Measurements from ENCODE around the gene AFF1. TPM values are rescaled to one million over a fixed set of nuclear protein-coding genes. Genes with fewer than 3 reads are reported as not detected.
"Not testable (repeated sequence)": the region's sequence is repeated elsewhere in the genome, so short reads cannot be mapped to it uniquely, and the experiment has no call there.

The AFF1 gene
- total RNA-seq, 4 donors from 2014 or later: 105 to 152 (median 111) TPM

DNA sequence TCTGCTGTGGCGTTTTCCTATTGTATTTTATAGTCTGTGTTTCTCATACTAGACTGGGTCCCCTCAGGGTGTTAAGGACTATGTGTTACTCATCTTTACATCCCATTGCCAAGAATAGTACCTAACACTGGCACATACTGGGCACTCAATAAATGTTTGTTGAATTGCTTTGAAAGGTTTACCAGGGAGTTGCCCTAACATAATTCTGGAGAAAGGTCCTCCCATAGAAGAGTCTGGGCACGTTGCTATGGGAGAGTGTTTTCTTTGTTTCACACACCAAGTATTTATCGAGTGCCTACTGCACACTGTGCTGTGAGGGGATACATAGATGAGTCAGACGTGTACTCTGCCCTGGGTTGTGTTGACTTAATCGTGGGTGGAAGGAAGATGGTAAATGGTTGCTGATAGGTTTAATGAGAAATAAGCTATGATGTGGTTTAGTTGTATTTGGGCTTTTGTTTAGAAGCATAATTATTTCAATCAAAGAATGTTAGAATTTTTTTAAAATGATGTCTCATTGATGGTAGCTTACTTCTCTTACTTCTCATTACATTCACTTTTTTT is 42.9 kb downstream of the AFF1 start:
- no peak overlapping the region for H3K27ac ChIP-seq
- peaks cover 0 to 14% (median 0%) of the 10 kb centered on the region in 4 donors for H3K4me1 ChIP-seq
- no peaks in the 10 kb centered on the region for H3K27me3 ChIP-seq
- no peaks in the 10 kb centered on the region for H3K9me3 ChIP-seq
- TF ChIP-seq, protein P1, sequence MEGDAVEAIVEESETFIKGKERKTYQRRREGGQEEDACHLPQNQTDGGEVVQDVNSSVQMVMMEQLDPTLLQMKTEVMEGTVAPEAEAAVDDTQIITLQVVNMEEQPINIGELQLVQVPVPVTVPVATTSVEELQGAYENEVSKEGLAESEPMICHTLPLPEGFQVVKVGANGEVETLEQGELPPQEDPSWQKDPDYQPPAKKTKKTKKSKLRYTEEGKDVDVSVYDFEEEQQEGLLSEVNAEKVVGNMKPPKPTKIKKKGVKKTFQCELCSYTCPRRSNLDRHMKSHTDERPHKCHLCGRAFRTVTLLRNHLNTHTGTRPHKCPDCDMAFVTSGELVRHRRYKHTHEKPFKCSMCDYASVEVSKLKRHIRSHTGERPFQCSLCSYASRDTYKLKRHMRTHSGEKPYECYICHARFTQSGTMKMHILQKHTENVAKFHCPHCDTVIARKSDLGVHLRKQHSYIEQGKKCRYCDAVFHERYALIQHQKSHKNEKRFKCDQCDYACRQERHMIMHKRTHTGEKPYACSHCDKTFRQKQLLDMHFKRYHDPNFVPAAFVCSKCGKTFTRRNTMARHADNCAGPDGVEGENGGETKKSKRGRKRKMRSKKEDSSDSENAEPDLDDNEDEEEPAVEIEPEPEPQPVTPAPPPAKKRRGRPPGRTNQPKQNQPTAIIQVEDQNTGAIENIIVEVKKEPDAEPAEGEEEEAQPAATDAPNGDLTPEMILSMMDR (IDR thresholded peaks at IDR 0.05): no peak
- TF ChIP-seq POLR2A (IDR thresholded peaks at IDR 0.05) (no peak), EP300 (IDR thresholded peaks at IDR 0.05) (no peak)
- no peak for DNase-seq (ENCODE audit: low spot score in 2 of 2)
- 53 to 61% methylated on average over 5 of the region's 5 CpGs for WGBS, 2 donors
- no peaks in the 10 kb centered on the region for H3K36me3 ChIP-seq
- no peak overlapping the region for H3K4me3 ChIP-seq

DNA sequence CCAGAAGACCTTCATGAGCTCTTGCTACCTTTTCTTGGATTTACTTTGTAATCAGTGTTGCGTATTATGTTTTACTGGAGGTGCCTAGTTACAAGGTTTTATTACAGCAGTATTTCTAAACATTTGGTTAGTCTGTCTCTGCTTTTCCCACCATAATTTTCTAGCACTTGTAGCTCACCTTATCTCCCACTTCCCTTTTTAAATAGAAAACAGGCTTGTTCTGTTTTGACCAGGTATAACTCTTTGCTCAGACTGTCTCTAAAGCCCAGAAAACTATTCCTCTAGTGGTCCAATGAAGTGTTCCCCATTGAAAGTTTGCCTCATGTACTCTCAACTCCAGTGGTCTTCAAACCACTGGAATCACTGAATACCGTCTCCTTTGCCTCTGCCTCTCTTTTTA is 43.9 kb downstream of the AFF1 start:
- TF ChIP-seq, protein P1 (IDR thresholded peaks at IDR 0.05): no peak
- DNase-seq (ENCODE audit: low spot score in 2 of 2): no peak
- Histone ChIP-seq H3K27ac (no peak overlapping the region), H3K9me3 (no peaks in the 10 kb centered on the region), H3K27me3 (no peaks in the 10 kb centered on the region), H3K4me3 (no peak overlapping the region), H3K36me3 (no peaks in the 10 kb centered on the region), H3K4me1 (peaks cover 0 to 4% (median 0%) of the 10 kb centered on the region in 4 donors)
- 45 to 51% methylated on average over 2 of the region's 2 CpGs for WGBS, 2 donors

DNA sequence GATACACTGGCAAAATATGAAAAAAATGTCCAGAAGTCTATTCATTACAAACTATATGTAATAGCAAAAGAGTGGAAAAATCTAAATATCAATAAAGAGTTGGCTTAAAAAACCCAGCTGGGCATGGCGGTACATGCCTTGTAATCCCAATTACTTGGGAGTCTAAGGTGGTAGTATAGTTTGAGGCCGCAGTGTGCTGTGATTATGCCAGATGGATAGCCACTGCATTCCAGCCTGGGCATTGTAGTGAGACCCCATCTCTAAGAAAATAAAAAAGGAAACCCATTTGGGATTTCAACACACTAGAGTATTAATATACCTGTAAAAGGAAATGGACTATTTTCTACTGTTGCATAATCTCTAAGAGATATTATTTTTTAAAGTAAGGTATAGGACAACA is 45.4 kb downstream of the AFF1 start:
- TF ChIP-seq EP300 (IDR thresholded peaks at IDR 0.05): no peak
- TF ChIP-seq, protein P1 (IDR thresholded peaks at IDR 0.05): no peak
- TF ChIP-seq POLR2A (IDR thresholded peaks at IDR 0.05): no peak
- Histone ChIP-seq H3K27ac (no peak overlapping the region), H3K36me3 (no peaks in the 10 kb centered on the region), H3K27me3 (no peaks in the 10 kb centered on the region), H3K4me1 (no peaks in the 10 kb centered on the region), H3K4me3 (no peak overlapping the region), H3K9me3 (no peaks in the 10 kb centered on the region)
- 95 to 99% methylated on average over 2 of the region's 2 CpGs for WGBS, 2 donors
- no peak for DNase-seq (ENCODE audit: low spot score in 2 of 2)

DNA sequence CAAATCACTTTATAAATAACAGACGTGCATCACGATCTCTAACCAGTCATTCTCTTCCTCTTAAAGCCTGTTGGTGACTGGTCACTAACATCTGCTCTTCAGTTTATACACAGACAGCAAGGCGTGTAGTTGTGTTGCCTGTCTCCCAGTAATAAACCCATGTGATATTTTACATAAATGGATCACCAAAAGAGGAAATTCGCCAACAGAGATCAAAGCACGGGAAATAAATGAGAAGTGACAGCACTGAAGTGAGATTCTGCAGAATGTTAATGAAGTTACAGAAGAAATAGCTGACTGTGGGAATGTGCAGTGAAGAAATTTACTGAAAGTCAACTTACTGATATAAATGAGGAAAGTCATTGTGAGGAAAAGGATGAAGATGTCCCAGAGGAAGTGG is 47.0 kb downstream of the AFF1 start:
- Histone ChIP-seq H3K9me3 (no peaks in the 10 kb centered on the region), H3K4me1 (no peaks in the 10 kb centered on the region), H3K36me3 (no peaks in the 10 kb centered on the region), H3K27me3 (no peaks in the 10 kb centered on the region), H3K27ac (peak overlapping the region in 1 of 4 donors; percentile 58), H3K4me3 (no peak overlapping the region)
- TF ChIP-seq, protein P1 (IDR thresholded peaks at IDR 0.05): no peak
- TF ChIP-seq EP300 (IDR thresholded peaks at IDR 0.05): peak in 1 of 2 donors; percentile 68
- WGBS, 2 donors: 69 to 93% methylated on average over 5 of the region's 5 CpGs
- no peak for DNase-seq (ENCODE audit: low spot score in 2 of 2)

DNA sequence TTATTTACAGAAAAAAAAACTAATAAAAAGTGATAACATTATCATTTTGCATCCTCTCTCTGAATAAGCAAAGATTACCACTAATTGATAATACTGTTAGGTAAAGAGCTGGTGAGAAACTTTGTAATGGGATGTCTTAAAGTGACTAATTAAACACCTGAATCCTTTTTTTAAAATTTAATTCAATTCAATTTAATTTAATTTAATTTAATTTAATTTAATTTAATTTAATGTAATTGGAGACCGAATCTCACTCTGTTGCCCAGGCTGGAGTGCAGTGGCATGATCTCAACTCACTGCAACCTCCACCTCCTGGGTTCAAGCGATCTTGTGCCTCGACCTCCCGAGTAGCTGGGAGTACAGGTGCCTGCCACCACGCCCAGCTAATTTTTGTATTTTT is 51.0 kb downstream of the AFF1 start:
- H3K4me3 ChIP-seq; H3K27me3 ChIP-seq; H3K36me3 ChIP-seq; H3K9me3 ChIP-seq; DNase-seq (ENCODE audit: low spot score in 2 of 2); H3K4me1 ChIP-seq; H3K27ac ChIP-seq: not testable (repeated sequence)
- WGBS, 2 donors: 92 to 94% methylated on average over 5 of the region's 5 CpGs

DNA sequence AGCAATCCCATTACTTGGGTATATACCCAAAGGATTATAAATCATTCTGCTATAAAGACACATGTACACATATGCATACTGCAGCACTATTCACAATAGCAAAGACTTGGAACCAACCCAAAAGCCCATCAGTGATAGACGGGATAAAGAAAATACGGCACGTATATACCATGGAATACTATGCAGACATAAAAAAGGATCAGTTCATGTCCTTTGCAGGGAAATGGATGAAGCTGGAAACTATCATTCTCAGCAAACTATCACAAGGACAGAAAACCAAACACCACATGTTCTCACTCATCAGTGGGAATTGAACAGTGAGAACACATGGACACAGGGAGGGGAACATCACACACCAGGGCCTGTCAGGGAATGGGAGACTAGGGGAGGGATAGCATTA is 54.8 kb downstream of the AFF1 start:
- H3K4me1 ChIP-seq: not testable (repeated sequence)

More for the DNA sequence above, 54.8 kb downstream of the AFF1 start:
- H3K27me3 ChIP-seq; H3K9me3 ChIP-seq; H3K27ac ChIP-seq; H3K4me3 ChIP-seq; H3K36me3 ChIP-seq; DNase-seq (ENCODE audit: low spot score in 2 of 2): not testable (repeated sequence)
- 93% methylated on average over 3 of the region's 3 CpGs for WGBS, 2 donors
